ENCODE results near the gene SPRY2.

The SPRY2 gene

DNA sequence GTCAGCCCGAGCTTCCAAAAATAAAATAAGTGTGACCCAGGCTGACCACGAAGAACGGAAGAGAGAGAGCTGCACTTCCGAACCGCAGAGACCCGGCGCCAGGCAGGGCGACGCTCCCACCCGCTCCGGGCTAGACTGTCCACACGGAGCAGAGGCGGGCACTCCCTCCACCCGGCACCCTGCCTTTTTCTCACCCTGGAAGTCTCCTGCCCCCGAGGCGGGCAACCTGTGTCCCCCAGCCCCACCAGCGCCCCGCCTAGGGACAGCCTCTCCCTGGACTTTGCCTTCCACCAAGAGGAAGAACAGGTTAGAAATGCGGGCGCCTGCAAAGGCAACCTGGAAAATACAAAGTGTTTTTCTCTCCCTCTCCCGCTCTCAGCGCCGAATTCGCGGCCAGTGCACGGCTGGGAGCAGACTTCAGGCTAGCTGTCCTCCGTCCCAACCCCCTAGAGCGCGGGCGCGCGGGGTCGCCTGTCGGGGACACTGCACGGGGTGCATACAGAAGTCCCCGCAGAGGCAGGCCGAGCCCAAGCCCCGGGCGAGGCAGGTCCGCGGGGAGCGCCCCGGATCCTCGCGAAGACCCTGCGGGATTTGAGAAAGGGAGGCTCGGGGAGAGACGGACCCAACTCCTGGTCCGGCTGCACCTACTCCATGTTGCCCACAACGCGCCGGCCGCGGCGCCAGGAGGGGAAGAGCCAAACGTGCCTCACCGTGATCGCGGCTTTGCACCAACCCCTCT is 845 bp downstream of the SPRY2 start:
- peak overlapping the region; percentile 49 for H3K4me3 ChIP-seq (ENCODE audit: low read depth, low read length)
- TF ChIP-seq, protein P1, sequence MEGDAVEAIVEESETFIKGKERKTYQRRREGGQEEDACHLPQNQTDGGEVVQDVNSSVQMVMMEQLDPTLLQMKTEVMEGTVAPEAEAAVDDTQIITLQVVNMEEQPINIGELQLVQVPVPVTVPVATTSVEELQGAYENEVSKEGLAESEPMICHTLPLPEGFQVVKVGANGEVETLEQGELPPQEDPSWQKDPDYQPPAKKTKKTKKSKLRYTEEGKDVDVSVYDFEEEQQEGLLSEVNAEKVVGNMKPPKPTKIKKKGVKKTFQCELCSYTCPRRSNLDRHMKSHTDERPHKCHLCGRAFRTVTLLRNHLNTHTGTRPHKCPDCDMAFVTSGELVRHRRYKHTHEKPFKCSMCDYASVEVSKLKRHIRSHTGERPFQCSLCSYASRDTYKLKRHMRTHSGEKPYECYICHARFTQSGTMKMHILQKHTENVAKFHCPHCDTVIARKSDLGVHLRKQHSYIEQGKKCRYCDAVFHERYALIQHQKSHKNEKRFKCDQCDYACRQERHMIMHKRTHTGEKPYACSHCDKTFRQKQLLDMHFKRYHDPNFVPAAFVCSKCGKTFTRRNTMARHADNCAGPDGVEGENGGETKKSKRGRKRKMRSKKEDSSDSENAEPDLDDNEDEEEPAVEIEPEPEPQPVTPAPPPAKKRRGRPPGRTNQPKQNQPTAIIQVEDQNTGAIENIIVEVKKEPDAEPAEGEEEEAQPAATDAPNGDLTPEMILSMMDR (IDR thresholded peaks at IDR 0.05; ENCODE audit: low read depth, low read length, missing control alignments): no peak
- no peak for DNase-seq (ENCODE audit: low read depth)

DNA sequence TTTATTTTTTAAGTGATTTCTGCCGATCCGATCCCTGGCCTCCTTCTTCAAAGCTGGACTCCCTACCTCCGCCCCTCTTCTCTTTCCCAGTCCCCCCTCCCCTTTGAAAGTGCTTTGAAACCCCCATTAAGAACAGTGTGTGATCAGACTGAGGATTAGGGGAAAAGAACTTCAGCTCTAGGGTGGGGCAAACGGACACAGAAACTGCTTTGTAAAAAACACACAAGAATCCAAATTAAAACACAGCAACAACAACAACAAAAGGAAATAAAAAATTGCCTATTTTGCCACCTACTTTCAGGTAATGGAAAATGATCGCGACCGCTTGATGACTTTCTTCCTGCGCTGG is 1.4 kb downstream of the SPRY2 start:
- H3K4me3 ChIP-seq (ENCODE audit: low read depth, low read length): peak overlapping the region; percentile 49
- TF ChIP-seq, protein P1 (IDR thresholded peaks at IDR 0.05; ENCODE audit: low read depth, low read length, missing control alignments): no peak
- DNase-seq (ENCODE audit: low read depth): no peak

GRCh38 chr13:80338781-80339562 is 2.0 kb downstream of the SPRY2 start:
- H3K4me3 ChIP-seq (ENCODE audit: low read depth, low read length): peak overlapping the region; percentile 49
- no peak for DNase-seq (ENCODE audit: low read depth)
- TF ChIP-seq, protein P1 (IDR thresholded peaks at IDR 0.05; ENCODE audit: low read depth, low read length, missing control alignments): no peak

GRCh38 chr13:80337288-80338081 is 3.4 kb downstream of the SPRY2 start:
- DNase-seq (ENCODE audit: low read depth): no peak
- TF ChIP-seq, protein P1 (IDR thresholded peaks at IDR 0.05; ENCODE audit: low read depth, low read length, missing control alignments): no peak
- no peak overlapping the region for H3K4me3 ChIP-seq (ENCODE audit: low read depth, low read length)

DNA sequence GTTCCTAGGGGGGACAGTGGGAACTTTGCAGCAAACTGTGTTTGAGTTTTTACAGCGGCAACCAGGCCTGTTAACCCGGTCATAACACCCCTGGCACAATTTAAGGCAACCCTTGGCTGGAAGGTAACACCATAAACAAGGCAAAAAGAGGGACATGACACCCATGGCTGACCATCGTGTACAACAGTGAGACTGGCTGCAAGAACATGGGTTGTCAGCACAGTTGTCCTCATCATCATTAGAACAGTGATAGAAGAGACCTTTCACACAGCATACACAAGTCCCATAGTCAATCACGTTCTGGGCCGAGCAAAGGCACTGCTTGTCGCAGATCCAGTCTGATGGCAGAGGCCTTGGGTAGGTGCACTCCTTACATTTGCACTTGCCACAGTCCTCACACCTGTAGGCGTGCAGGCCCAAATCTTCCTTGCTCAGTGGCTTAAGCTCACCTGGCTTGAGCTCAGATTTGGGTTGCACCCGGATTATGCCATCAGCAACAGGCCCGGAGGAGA is 4.1 kb downstream of the SPRY2 start:
- no peak overlapping the region for H3K4me3 ChIP-seq (ENCODE audit: low read depth, low read length)
- TF ChIP-seq, protein P1 (IDR thresholded peaks at IDR 0.05; ENCODE audit: low read depth, low read length, missing control alignments): no peak
- DNase-seq (ENCODE audit: low read depth): no peak

- DNase-seq (ENCODE audit: low read depth): no peak
- no peak overlapping the region for H3K4me3 ChIP-seq (ENCODE audit: low read depth, low read length)
- TF ChIP-seq, protein P1 (IDR thresholded peaks at IDR 0.05; ENCODE audit: low read depth, low read length, missing control alignments): no peak
Observed at GRCh38 chr13:80336370-80336769, 4.6 kb downstream of the SPRY2 start.
